ENCODE data around the gene FARSA. TPM values are rescaled to one million over a fixed set of nuclear protein-coding genes. Genes with fewer than 3 reads are reported as not detected.
A peak's percentile ranks its signal among the peaks of the same experiment; 100 is the strongest.

Gene FARSA
- total and polyA plus RNA-seq, 10 of the 15 experiments (the other 5 are each of a cell fraction or from before 2014, with no cell fraction given): 20.3 to 212 (median 76.4) TPM

DNA sequence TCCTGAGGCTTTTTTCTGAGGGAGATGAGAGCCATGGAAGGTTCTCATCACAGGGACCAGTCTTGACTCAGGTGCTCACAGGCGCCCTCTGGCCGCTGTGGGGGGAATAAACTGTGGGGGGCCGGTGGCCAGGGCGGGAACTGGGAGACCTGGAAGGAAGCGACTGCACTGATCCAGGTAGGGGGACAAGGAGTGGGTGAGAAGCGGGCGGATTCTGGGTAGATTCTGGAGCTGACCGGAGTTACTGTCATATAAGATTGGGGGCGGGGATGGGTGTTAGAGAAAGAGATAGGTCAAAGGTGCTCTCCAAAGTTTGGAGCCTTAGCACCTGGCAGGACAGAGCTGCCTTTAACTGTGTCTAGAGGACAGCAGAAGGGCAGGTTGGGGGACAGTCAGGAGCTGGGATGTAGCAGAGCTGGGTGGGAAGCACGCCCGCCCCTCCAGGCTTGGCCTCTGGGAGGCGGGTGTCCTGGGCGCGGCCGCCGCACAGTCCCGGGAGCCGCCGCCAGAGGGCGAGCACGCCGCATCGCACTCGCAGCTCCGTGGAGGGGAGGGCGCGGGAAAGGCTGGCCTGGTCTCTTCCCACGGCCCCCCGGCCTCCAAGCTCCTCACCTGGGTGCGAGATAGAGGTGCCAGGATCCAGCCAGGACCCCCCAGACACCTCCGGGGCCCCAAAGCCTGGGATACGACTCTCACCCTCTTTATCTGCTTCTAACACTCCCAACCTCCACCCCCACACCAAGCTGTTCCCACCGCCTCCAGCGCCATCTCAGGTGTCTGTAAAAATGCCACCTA lies 31.7 kb upstream of the FARSA start (continued):
- TF ChIP-seq SPI1 (IDR thresholded peaks at IDR 0.05; ENCODE audit: borderline replicate concordance, insufficient read depth, low read depth, low read length) (peak; percentile 46; the same call in 1 of the 2 replicates), IKZF1 (conservative IDR thresholded peaks at IDR 0.05) (peak; percentile 86), MEF2B (IDR thresholded peaks at IDR 0.05; ENCODE audit: partially characterized antibody, poor library complexity, severe bottlenecking) (peak; percentile 31), SMARCA5 (IDR thresholded peaks at IDR 0.05) (peak; percentile 97), GATAD2B (conservative IDR thresholded peaks at IDR 0.05; ENCODE audit: low read depth) (peak; percentile 96), ZSCAN29 (IDR thresholded peaks at IDR 0.05) (no peak), RAD21 (IDR thresholded peaks at IDR 0.05; ENCODE audit: insufficient read depth, low read depth, low read length) (peak; percentile 68), HDGF (IDR thresholded peaks at IDR 0.05) (0 out of 2 replicates have a peak, but pooled peaks have one; percentile 16), POLR2A (IDR thresholded peaks at IDR 0.05; ENCODE audit: low read depth, low read length) (peak; percentile 29; the same call in 1 of the 2 replicates), SRF (IDR thresholded peaks at IDR 0.05; ENCODE audit: low read depth in 2 of 2, low read length in 2 of 2) (no peak), TBL1XR1 (IDR thresholded peaks at IDR 0.05; ENCODE audit: low read depth, low read length) (0 out of 2 replicates have a peak, but pooled peaks have one; percentile 18), POU2F2 (IDR thresholded peaks at IDR 0.05; ENCODE audit: borderline replicate concordance, low read depth, low read length) (no peak), ZNF24 (IDR thresholded peaks at IDR 0.05) (no peak), SREBF1 (IDR thresholded peaks at IDR 0.05; ENCODE audit: low read length) (no peak), RB1 (IDR thresholded peaks at IDR 0.05; ENCODE audit: borderline replicate concordance) (peak; percentile 95), ZBED1 (IDR thresholded peaks at IDR 0.05; ENCODE audit: borderline replicate concordance) (no peak), BACH1 (IDR thresholded peaks at IDR 0.05; ENCODE audit: borderline replicate concordance) (peak; percentile 74; the same call in 1 of the 2 replicates), BHLHE40 (IDR thresholded peaks at IDR 0.05; ENCODE audit: borderline replicate concordance in 1 of 2, low read depth in 2 of 2, low read length in 1 of 2) (peak in 1 of 2 experiments; percentile 58; a peak in 1 of 4 replicates), YY1 (IDR thresholded peaks at IDR 0.05; ENCODE audit: low read depth, low read length) (peak; percentile 76), RELA (IDR thresholded peaks at IDR 0.05; ENCODE audit: borderline replicate concordance, partially characterized antibody) (no peak), SMC3 (IDR thresholded peaks at IDR 0.05; ENCODE audit: borderline replicate concordance, low read length) (peak; percentile 79), NR2F1 (conservative IDR thresholded peaks at IDR 0.05) (peak; percentile 58), ZNF207 (IDR thresholded peaks at IDR 0.05; ENCODE audit: borderline replicate concordance) (no peak; the same call in 1 of the 2 replicates)

Data from GM12878 (cell line).